GM21786 (cell line): Measurements from ENCODE around the gene ZNF260.
"Not testable (repeated sequence)": the region's sequence is repeated elsewhere in the genome, so short reads cannot be mapped to it uniquely, and the experiment has no call there.

ENCODE experiments used
- ATAC-seq: cut with Tn5 transposase; IDR thresholded peaks from one replicate; pipeline ENCODE4 v1.9.1; 2021; ENCODE audit not compliant: unreplicated experiment

Gene ZNF260

GRCh38 chr19:36490846-36491245 lies 37.2 kb downstream of the ZNF260 start:
- ATAC-seq: not testable (repeated sequence)

- ATAC-seq: peak; percentile 44
Measured at GRCh38 chr19:36489920-36490415, 38.1 kb downstream of the ZNF260 start.

GRCh38 chr19:36489118-36489919 lies 38.8 kb downstream of the ZNF260 start, which contains the start of gene ZNF566:
TSS of gene ZNF566 (minus strand) at chr19:36489561. CDS start at chr19:36476557, 13,004 bp downstream.
- peak; percentile 82 for ATAC-seq

DNA sequence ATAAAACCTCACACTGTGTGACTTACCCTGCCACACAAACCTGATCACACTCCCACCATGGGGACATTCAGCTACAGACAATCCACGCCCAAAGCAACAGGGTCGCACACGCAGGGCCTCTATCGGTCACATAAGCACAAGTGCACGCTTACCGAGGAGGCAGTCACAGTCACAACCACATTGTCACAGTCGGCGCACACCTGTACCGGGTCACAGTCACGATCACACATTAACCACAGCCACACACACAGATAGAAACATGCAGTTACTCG lies 39.3 kb downstream of the ZNF260 start:
- peak; percentile 11 for ATAC-seq

GRCh38 chr19:36488118-36488845 lies 39.8 kb downstream of the ZNF260 start:
- no peak for ATAC-seq

GRCh38 chr19:36483653-36484052 lies 44.4 kb downstream of the ZNF260 start:
- no peak for ATAC-seq

GRCh38 chr19:36482876-36483275 lies 45.2 kb downstream of the ZNF260 start:
- no peak for ATAC-seq
